Measurements from ENCODE around the gene CREB5. TPM values are rescaled to one million over a fixed set of nuclear protein-coding genes. Genes with fewer than 3 reads are reported as not detected.

CREB5 gene
- total and polyA plus RNA-seq, 5 donors: 4.0 to 20.4 (median 9.9) TPM

DNA sequence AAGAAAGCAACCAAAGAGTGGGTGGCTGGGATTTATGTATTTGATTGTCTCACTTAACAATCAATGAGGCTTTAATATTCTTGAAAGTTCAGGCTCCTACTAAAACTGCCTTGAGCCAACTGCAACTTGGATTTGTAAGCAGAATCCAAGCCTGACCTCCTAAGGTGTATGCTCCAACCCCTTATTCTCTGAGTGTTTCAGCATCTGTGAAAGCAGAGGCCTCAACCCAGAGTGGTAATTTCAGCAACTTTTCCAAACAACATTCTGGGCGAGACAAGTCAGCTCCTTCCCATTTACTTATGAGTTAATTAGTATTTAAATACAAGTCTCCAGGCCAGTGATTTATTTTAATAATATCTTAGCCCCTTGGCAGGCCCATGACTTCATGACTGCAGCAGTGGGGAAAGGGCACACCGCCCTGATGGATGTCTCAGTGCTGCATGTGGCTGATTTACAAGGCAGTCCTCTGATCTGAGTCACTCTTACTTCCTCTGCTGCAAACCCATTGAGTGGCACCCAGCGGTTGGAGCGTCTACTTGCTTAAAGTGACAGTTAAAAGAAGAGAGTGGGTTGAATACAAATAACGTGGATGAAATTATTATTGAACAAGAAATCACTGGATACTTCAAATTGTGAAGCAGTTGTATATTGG, 336.7 kb downstream of the CREB5 start:
- H3K4me1 ChIP-seq (ENCODE audit: control insufficient read depth, insufficient read depth, low read length): no peaks in the 10 kb centered on the region
- H3K27me3 ChIP-seq (ENCODE audit: control insufficient read depth, insufficient read depth): no peaks in the 10 kb centered on the region
- intact Hi-C loops (cut with DNase I): no loop called here
- H3K4me3 ChIP-seq (ENCODE audit: low read length): no peak overlapping the region
- DNase-seq (peak in 1 of 3 donors; percentile 30), ATAC-seq (peak in 1 of 2 donors; percentile 69)
- WGBS: 86% methylated on average over 5 of the region's 5 CpGs
- H3K9me3 ChIP-seq (ENCODE audit: control insufficient read depth, low read length): no peaks in the 10 kb centered on the region
- no peak overlapping the region for H3K27ac ChIP-seq (ENCODE audit: low read length)

DNA sequence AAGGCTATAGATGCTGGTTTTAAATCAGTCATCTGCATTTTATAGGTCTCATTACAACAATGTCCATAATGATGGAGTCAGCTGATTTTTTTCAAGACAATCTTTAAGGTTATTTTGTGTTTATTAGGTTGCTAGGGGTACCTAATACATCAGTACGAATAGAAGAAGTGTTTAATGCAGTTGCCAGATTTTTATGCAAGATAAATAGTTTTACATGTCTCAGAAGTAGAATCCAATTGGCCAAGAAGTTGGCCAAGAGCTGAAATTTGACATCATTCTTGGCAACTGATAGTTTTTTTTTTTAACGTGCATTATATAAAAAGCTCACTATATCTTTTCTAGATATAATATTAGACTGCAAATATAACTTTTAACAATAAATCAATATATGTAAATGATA, 337.3 kb downstream of the CREB5 start:
- ATAC-seq: no peak
- H3K27me3 ChIP-seq (ENCODE audit: control insufficient read depth, insufficient read depth): no peaks in the 10 kb centered on the region

DNA sequence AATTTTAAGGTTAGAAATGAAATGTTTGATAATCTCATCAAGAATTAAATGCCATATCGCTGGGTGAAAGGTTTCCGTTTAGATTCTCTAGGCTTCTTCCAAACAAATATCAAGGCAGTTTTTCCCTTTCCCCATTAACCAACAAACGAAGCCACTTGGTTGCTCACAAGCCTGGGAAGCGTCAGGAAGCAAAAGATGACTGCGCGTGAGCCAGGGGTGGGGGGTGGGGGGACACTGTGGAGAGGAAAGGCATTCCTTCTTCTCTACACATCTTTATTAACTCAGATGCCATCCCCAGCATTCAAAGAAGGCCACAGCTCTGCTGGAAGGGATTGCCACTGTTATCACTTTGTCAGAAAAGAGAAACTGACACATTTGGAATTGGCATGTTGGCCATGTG, 338.7 kb downstream of the CREB5 start:
- intact Hi-C loops (cut with DNase I): no loop called here
- no peaks in the 10 kb centered on the region for H3K4me1 ChIP-seq (ENCODE audit: control insufficient read depth, insufficient read depth, low read length)
- H3K9me3 ChIP-seq (ENCODE audit: control insufficient read depth, low read length): no peaks in the 10 kb centered on the region
- DNase-seq: no peak
- H3K4me3 ChIP-seq (ENCODE audit: low read length): no peak overlapping the region
- 89% methylated on average over 6 of the region's 6 CpGs for whole genome bisulfite sequencing
- no peak for ATAC-seq
- no peaks in the 10 kb centered on the region for H3K27me3 ChIP-seq (ENCODE audit: control insufficient read depth, insufficient read depth)
- H3K27ac ChIP-seq (ENCODE audit: low read length): no peak overlapping the region

More for the DNA sequence above, 337.3 kb downstream of the CREB5 start:
- DNase-seq: no peak
- intact Hi-C loops (cut with DNase I): no loop called here
- Histone ChIP-seq H3K27ac (ENCODE audit: low read length) (no peak overlapping the region), H3K4me1 (ENCODE audit: control insufficient read depth, insufficient read depth, low read length) (no peaks in the 10 kb centered on the region), H3K4me3 (ENCODE audit: low read length) (no peak overlapping the region), H3K9me3 (ENCODE audit: control insufficient read depth, low read length) (no peaks in the 10 kb centered on the region)
- 32% methylated on average over 2 of the region's 2 CpGs for WGBS

DNA sequence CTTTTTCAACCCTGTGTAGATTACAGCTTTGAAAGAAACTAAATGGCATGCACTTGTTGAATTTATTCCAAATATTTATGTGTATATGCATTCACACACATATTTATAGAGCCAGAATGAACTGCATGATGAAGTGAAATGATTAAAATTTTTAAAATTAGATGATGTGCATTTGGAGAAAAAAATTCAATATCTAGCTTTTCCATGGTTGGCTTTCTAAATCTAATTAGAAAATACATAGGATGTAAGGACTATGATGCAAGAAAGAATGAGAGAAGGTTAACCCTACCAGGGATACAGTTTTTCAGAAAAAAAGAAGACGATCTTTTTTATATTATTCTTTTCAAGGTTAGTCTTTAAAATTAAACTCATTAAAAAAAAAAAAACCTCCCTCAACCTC, 341.3 kb downstream of the CREB5 start:
- 90% methylated on average over 1 of the region's 1 CpG for WGBS
- H3K4me1 ChIP-seq (ENCODE audit: control insufficient read depth, insufficient read depth, low read length): no peaks in the 10 kb centered on the region
- no peaks in the 10 kb centered on the region for H3K9me3 ChIP-seq (ENCODE audit: control insufficient read depth, low read length)
- no peak for DNase-seq
- no peak overlapping the region for H3K4me3 ChIP-seq (ENCODE audit: low read length)
- no peak for ATAC-seq
- no peak overlapping the region for H3K27ac ChIP-seq (ENCODE audit: low read length)
- intact Hi-C loops (cut with DNase I): no loop called here
- no peaks in the 10 kb centered on the region for H3K27me3 ChIP-seq (ENCODE audit: control insufficient read depth, insufficient read depth)

DNA sequence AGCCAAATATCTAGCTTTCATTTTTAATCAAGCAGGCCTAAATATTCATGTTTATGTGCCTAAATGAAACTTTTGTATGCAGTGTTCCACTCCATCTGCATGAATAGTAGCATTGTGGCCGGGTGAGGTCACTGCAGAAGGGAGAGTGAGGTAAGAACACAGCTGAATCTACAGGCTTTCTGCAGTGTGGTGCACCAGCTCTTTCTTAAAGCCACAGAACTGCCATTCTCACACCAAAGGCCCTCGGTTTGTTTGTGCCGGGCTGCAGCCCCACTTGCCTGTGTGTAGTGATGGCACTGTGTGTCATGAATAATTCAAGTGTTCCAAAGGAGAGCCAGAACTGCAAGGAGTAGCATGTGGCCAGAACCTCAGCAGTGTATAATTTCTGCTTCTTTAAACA, 341.7 kb downstream of the CREB5 start:
- no peak overlapping the region for H3K4me3 ChIP-seq (ENCODE audit: low read length)
- 80% methylated on average over 3 of the region's 3 CpGs for WGBS
- no peaks in the 10 kb centered on the region for H3K27me3 ChIP-seq (ENCODE audit: control insufficient read depth, insufficient read depth)
- H3K4me1 ChIP-seq (ENCODE audit: control insufficient read depth, insufficient read depth, low read length): no peaks in the 10 kb centered on the region
- intact Hi-C loops (cut with DNase I): no loop called here
- peak in 2 of 3 donors; percentile 20 to 46 for DNase-seq
- H3K27ac ChIP-seq (ENCODE audit: low read length): no peak overlapping the region
- H3K9me3 ChIP-seq (ENCODE audit: control insufficient read depth, low read length): no peaks in the 10 kb centered on the region
- ATAC-seq: peak in 1 of 2 donors; percentile 58

DNA sequence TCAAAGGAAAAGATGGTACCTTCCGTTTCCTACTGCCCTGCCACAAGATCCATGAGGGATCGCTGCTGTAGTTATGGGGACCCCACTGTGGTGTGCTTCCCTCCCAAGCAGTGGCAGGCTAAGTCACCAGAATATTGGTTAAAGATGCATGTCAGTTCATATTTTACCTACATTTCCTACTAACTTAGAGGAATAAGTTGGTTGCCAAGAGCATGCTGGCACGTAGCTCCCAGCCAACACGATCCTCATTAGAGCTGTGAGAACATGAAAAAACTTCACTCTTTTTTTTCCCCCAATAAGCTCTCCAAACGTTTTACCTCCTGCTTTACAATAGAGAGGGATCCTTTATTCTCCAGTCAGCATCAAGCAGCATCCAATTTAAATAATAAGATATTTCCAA, 342.1 kb downstream of the CREB5 start:
- no peak for ATAC-seq
- intact Hi-C loops (cut with DNase I): no loop called here
- WGBS: 78% methylated on average over 5 of the region's 5 CpGs

DNA sequence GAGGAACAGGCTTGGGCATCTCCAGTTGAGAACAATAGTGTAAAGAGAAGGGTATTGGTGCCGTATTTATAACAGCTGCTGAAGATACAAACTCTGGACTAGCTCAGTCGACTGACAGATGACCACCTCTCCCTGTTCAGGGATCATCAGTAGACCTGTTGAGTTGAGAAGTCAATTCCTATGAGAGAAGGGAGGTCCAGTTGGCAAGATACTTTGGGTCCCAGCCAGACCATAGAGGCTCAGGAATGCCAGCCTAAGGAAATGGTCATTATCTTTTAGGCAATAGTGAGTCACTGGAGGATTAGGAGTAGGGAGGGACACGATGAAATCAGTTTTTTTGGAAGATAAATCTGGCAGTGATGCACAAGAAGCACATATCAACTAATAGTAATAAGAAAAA, 342.9 kb downstream of the CREB5 start:
- Histone ChIP-seq H3K4me1 (ENCODE audit: control insufficient read depth, insufficient read depth, low read length) (no peaks in the 10 kb centered on the region), H3K4me3 (ENCODE audit: low read length) (no peak overlapping the region), H3K27me3 (ENCODE audit: control insufficient read depth, insufficient read depth) (no peaks in the 10 kb centered on the region), H3K9me3 (ENCODE audit: control insufficient read depth, low read length) (no peaks in the 10 kb centered on the region), H3K27ac (ENCODE audit: low read length) (no peak overlapping the region)
- peak; percentile 76 to 86 for ATAC-seq
- DNase-seq: peak in 2 of 3 donors; percentile 29 to 59
- intact Hi-C loops (cut with DNase I): no loop called here
- whole genome bisulfite sequencing: 51% methylated on average over 3 of the region's 3 CpGs

More for the DNA sequence above, 342.1 kb downstream of the CREB5 start:
- DNase-seq: no peak
- Histone ChIP-seq H3K4me3 (ENCODE audit: low read length) (no peak overlapping the region), H3K4me1 (ENCODE audit: control insufficient read depth, insufficient read depth, low read length) (no peaks in the 10 kb centered on the region), H3K27me3 (ENCODE audit: control insufficient read depth, insufficient read depth) (no peaks in the 10 kb centered on the region), H3K27ac (ENCODE audit: low read length) (no peak overlapping the region), H3K9me3 (ENCODE audit: control insufficient read depth, low read length) (no peaks in the 10 kb centered on the region)

DNA sequence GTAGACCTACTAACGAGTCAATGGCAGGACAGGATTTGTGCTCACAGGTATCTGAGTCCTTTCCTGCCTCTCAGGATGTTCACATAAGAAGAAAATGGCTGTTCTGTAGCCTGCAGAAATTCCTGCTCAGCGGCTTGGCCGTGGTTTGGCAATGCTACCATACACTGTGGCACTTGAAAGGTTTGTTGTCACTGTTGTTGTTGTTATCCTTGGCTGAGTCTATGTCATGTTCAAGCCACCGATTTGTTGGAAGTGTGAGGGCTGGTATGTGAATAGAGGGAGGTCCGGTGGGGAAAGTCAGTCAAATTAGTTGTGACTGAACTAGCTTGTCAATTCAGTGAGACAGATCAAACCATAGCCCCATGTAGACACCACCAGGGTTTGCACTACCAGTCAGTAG, 345.9 kb downstream of the CREB5 start:
- intact Hi-C loops (cut with DNase I): no loop called here
- WGBS: 95% methylated on average over 5 of the region's 5 CpGs
- Histone ChIP-seq H3K9me3 (ENCODE audit: control insufficient read depth, low read length) (no peaks in the 10 kb centered on the region), H3K27ac (ENCODE audit: low read length) (no peak overlapping the region), H3K4me1 (ENCODE audit: control insufficient read depth, insufficient read depth, low read length) (no peaks in the 10 kb centered on the region), H3K4me3 (ENCODE audit: low read length) (no peak overlapping the region), H3K27me3 (ENCODE audit: control insufficient read depth, insufficient read depth) (no peaks in the 10 kb centered on the region)
- ATAC-seq: no peak
- no peak for DNase-seq

DNA sequence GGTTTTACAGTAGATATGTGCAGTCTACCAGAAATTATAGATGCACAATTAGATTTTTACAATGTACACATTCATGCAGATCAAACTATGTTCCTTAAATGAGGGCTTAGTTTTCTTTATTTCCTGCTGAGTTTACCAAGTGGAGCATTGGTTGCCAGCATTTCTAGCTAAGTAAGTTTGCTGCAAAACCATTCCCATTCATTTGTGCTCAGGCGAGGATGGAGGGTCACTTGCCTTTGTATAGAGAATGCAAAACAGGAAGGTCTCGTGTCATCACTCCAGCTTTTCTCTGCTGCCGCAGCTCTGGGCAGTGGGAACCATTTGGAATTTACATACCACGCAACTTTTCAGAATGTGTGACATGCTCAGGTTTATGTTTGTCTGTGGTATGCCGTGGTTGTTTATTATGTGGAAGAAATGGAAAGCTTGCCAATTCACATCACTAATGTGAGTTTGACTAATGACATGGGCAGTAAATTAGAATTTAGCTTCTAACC, 347.2 kb downstream of the CREB5 start:
- Histone ChIP-seq H3K9me3 (ENCODE audit: control insufficient read depth, low read length) (no peaks in the 10 kb centered on the region), H3K27me3 (ENCODE audit: control insufficient read depth, insufficient read depth) (no peaks in the 10 kb centered on the region), H3K4me1 (ENCODE audit: control insufficient read depth, insufficient read depth, low read length) (no peaks in the 10 kb centered on the region), H3K4me3 (ENCODE audit: low read length) (no peak overlapping the region), H3K27ac (ENCODE audit: low read length) (no peak overlapping the region)
- WGBS: 89% methylated on average over 5 of the region's 5 CpGs
- DNase-seq: no peak
- intact Hi-C loops (cut with DNase I): no loop called here
- ATAC-seq: no peak

DNA sequence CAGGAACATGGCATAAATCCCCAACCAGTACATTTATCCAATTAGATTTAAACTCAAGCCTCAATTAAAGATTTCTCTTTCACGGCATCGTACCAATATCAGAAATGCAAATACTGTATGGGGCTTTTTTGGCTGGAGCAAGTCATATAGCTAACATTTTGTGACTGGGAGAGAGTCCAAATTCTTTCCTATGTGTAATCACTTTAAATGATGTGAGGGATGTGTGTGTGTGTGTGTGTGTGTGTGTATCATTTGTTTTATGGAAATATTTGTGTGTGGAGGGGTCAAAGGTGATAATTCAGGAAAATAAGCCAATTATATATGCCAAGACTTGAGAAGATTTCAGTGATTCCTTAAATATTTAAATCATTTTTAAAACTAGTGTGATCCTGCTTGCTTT, 349.2 kb downstream of the CREB5 start:
- no peak overlapping the region for H3K4me3 ChIP-seq (ENCODE audit: low read length)
- no peaks in the 10 kb centered on the region for H3K4me1 ChIP-seq (ENCODE audit: control insufficient read depth, insufficient read depth, low read length)
- no peaks in the 10 kb centered on the region for H3K9me3 ChIP-seq (ENCODE audit: control insufficient read depth, low read length)
- 92% methylated on average over 2 of the region's 2 CpGs for WGBS
- ATAC-seq (no peak), DNase-seq (no peak)
- intact Hi-C loops (cut with DNase I): no loop called here
- no peaks in the 10 kb centered on the region for H3K27me3 ChIP-seq (ENCODE audit: control insufficient read depth, insufficient read depth)
- H3K27ac ChIP-seq (ENCODE audit: low read length): no peak overlapping the region

DNA sequence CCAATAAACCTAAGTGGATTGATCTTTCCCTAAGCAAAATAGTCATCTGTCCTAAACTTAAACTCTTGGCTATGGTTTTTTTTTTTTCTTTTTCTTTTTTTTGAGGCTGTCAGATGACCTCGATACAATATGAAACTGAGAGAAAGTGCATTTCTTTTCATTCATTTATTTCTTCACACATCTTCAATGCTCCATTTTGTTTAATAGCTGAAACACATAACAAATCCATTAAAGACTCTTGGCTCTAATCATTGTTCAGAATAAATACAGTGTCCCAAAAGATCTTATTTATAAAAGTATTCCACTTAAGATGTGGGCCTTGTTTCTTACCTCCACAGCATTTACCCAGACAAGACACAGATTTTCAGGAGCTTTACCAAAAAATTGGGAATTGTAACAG, 350.3 kb downstream of the CREB5 start:
- Histone ChIP-seq H3K9me3 (ENCODE audit: control insufficient read depth, low read length) (no peaks in the 10 kb centered on the region), H3K27me3 (ENCODE audit: control insufficient read depth, insufficient read depth) (no peaks in the 10 kb centered on the region), H3K27ac (ENCODE audit: low read length) (no peak overlapping the region), H3K4me1 (ENCODE audit: control insufficient read depth, insufficient read depth, low read length) (no peaks in the 10 kb centered on the region), H3K4me3 (ENCODE audit: low read length) (no peak overlapping the region)
- intact Hi-C loops (cut with DNase I): no loop called here
- DNase-seq (no peak), ATAC-seq (no peak)
- WGBS: 86% methylated on average over 1 of the region's 1 CpG

DNA sequence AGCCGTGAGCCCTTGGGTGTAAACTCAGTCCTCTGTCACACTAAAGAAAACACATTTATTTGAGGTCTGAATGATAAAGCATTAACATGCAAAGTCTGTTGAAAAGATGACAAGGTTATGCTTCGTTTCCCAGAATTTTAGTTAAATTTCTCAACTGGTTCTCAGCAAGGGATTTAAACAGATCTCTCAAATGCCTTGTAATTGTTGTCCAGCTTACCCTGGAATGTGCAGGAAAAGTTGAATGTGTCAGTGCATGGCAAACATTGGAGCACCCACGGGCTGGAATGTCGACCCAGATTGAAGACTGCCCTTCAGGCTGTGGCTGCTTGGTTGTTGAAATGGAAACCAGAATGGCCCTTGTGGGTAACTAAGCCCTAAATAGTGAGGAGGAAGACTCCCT, 354.0 kb downstream of the CREB5 start:
- intact Hi-C loops (cut with DNase I): no loop called here
- no peak for ATAC-seq
- WGBS: 86% methylated on average over 4 of the region's 4 CpGs
- Histone ChIP-seq H3K4me3 (ENCODE audit: low read length) (no peak overlapping the region), H3K4me1 (ENCODE audit: control insufficient read depth, insufficient read depth, low read length) (no peaks in the 10 kb centered on the region), H3K27ac (ENCODE audit: low read length) (no peak overlapping the region), H3K27me3 (ENCODE audit: control insufficient read depth, insufficient read depth) (no peaks in the 10 kb centered on the region), H3K9me3 (ENCODE audit: control insufficient read depth, low read length) (no peaks in the 10 kb centered on the region)
- DNase-seq: no peak
